ENCODE measurements around the gene TUBGCP5.

- TF ChIP-seq CTCF (IDR thresholded peaks at IDR 0.05 in 8 of 11, conservative IDR thresholded peaks at IDR 0.05 in 3 of 11) = no peak
- TF ChIP-seq POLR2AphosphoS5 (IDR thresholded peaks at IDR 0.05) = no peak
Observed at GRCh38 chr15:22954326-22954725, 85.0 kb downstream of the TUBGCP5 start.

All from spleen (tissue), 7 donors.